ENCODE data around the gene CXCL12.

Gene CXCL12

DNA sequence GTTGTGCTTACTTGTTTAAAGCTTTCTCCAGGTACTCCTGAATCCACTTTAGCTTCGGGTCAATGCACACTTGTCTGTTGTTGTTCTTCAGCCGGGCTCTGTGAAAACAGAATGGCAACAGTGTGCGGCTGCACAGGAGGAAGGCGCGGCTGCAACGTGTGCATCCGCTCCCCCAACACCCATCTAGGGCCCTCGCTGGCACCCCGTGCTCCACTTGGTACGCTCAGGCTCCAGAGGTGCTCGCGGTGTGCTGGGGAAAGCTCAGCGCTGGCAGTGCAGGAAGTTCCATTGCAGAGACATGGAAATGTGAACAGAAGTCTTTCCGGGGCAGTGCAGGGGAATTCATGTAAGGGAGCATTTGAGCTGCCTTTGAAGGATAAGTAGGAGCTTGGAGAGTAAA, 6.3 kb downstream of the CXCL12 start:
- Histone ChIP-seq H3K27ac (replicated peaks) (no peak overlapping the region), H3K4me3 (replicated peaks; ENCODE audit: insufficient read depth, low read length) (no peak overlapping the region)
- no peak for TF ChIP-seq REST (IDR thresholded peaks at IDR 0.05; ENCODE audit: insufficient replicate concordance, low read depth)
- no peak for TF ChIP-seq CTCF (IDR thresholded peaks at IDR 0.05; ENCODE audit: insufficient read depth, low read length)
- no peak for TF ChIP-seq POLR2AphosphoS5 (IDR thresholded peaks at IDR 0.05; ENCODE audit: low read depth)
- TF ChIP-seq GABPA (IDR thresholded peaks at IDR 0.05; ENCODE audit: low read depth) = no peak
- no peak for TF ChIP-seq SPI1 (IDR thresholded peaks at IDR 0.05; ENCODE audit: borderline replicate concordance, low read depth)

DNA sequence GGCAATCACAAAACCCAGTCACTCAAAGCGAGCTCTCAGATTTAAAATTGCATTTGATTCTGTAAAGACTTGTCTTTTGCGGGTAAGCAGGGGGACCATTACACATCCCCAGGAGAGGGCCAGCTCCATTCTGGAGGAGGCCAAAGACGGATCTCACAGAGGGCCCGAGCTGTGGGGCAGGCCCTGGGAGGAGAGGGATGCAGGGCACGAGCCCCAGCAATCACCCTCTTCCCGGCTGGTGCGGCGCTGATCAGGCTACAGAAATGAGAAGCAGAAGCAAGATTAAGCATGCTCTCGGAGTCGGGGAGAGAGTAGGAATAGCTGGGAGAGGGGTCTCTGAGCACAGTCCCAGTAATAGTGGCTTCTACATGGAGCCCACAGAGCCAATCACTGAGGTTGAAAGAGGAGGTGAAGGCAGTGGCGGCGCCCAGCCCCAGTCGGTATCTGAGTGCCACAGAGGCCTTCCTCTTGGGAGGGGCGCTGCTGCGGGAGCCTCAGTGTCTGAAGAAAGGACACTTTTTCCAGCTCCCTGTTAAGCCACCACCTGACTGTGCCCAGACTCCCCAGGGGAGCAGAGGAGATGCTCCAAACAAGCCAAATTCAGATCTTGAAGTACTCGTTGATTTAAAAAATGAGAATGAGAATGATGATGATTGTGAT, 7.1 kb downstream of the CXCL12 start:
- no peak for TF ChIP-seq SPI1 (IDR thresholded peaks at IDR 0.05; ENCODE audit: borderline replicate concordance, low read depth)
- no peak for TF ChIP-seq POLR2AphosphoS5 (IDR thresholded peaks at IDR 0.05; ENCODE audit: low read depth)
- no peak for TF ChIP-seq GABPA (IDR thresholded peaks at IDR 0.05; ENCODE audit: low read depth)
- TF ChIP-seq CTCF (IDR thresholded peaks at IDR 0.05; ENCODE audit: insufficient read depth, low read length) = no peak
- TF ChIP-seq REST (IDR thresholded peaks at IDR 0.05; ENCODE audit: insufficient replicate concordance, low read depth) = no peak
- Histone ChIP-seq H3K27me3 (ENCODE audit: insufficient read depth, poor library complexity, severe bottlenecking) (peaks cover 4% of the 10 kb centered on the region), H3K27ac (replicated peaks) (no peak overlapping the region), H3K4me3 (replicated peaks; ENCODE audit: insufficient read depth, low read length) (no peak overlapping the region)
- no peak for DNase-seq (ENCODE audit: low read depth in 1 of 2, low spot score in 1 of 2)

More for the DNA sequence above, 6.3 kb downstream of the CXCL12 start:
- DNase-seq (ENCODE audit: low read depth in 1 of 2, low spot score in 1 of 2) = no peak
- peaks cover 7% of the 10 kb centered on the region for H3K27me3 ChIP-seq (ENCODE audit: insufficient read depth, poor library complexity, severe bottlenecking)

GRCh38 chr10:44376472-44377099, 8.3 kb downstream of the CXCL12 start:
- no peak for TF ChIP-seq REST (IDR thresholded peaks at IDR 0.05; ENCODE audit: insufficient replicate concordance, low read depth)
- TF ChIP-seq GABPA (IDR thresholded peaks at IDR 0.05; ENCODE audit: low read depth) = no peak
- TF ChIP-seq SPI1 (IDR thresholded peaks at IDR 0.05; ENCODE audit: borderline replicate concordance, low read depth) = no peak
- no peak for TF ChIP-seq POLR2AphosphoS5 (IDR thresholded peaks at IDR 0.05; ENCODE audit: low read depth)
- no peak for TF ChIP-seq CTCF (IDR thresholded peaks at IDR 0.05; ENCODE audit: insufficient read depth, low read length)
- H3K4me3 ChIP-seq (replicated peaks; ENCODE audit: insufficient read depth, low read length) = no peak overlapping the region
- H3K27ac ChIP-seq (replicated peaks) = no peak overlapping the region
- DNase-seq (ENCODE audit: low read depth in 1 of 2, low spot score in 1 of 2) = no peak
- H3K27me3 ChIP-seq (ENCODE audit: insufficient read depth, poor library complexity, severe bottlenecking) = no peaks in the 10 kb centered on the region
